AML-193 (cell line): ENCODE results near the gene SOD2.
"Not testable (repeated sequence)": the region's sequence is repeated elsewhere in the genome, so short reads cannot be mapped to it uniquely, and the experiment has no call there.

Experiments used
- DNase-seq, 2 experiments: peaks; one replicate each; lab custom pipeline; 2025; lab: John Stamatoyannopoulos, UW

Gene SOD2

DNA sequence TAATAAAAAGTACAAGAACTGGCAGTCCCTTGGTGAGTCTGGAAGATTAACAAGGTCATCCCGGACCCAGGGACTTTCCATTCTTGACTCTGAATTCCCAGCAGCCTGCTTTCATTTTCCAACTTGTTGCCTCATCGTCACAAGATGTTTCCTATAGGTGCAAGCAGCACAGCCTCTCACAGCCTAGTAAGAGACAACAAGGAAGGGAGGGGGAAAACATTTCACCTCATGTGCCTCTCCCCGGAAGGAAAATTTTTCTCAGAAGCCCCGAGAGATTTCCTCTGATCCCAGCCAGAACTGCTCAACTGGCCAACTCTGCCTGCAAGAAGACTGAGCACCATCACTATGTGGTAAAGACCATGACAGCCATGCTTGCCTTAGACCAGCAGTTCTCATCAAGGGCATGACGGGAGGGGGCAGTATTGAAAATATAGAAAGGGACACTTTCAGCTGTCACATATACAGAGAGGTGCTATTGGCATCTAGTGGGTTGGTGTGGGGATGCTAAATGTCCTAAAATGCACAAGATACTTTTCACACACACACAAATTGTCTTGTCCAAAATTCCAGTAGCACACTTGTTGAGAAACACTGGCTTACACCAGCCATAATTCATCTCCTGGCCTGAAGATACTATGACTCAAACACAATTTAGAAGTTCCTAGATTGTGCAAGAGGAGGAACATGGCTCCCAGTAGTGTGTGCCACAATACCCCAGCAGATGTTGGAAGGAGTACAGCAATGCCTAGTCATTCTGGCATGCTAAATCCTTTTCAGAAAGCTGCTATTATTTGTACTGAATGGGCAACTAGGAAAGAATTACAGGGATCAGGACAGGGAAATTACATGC is 23.4 kb upstream of the SOD2 start:
- DNase-seq: peak; percentile 90 to 95

DNA sequence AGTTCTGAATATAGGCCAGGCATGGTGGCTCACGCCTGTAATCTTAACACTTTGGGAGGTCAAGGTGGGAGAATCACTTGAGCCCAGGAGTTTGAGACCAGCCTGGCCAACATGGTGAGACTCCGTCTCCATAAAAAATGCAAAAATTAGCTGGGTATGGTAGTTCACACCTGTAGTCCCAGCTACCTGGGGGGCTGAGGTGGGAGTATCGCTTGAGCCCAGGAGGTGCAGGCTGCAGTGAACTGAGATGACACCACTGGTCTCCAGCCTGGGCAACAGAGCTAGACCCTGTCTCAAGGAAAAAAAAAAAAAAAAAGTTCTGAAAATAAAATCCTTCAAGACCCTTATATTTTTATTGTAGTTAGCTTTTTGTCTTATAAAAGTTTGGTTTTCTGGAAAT is 22.6 kb upstream of the SOD2 start:
- no peak for DNase-seq

- peak; percentile 21 to 45 for DNase-seq
Observed at GRCh38 chr6:159715166-159715565, 22.1 kb upstream of the SOD2 start.

- no peak for DNase-seq
Observed at GRCh38 chr6:159714404-159714803, 21.4 kb upstream of the SOD2 start.

DNA sequence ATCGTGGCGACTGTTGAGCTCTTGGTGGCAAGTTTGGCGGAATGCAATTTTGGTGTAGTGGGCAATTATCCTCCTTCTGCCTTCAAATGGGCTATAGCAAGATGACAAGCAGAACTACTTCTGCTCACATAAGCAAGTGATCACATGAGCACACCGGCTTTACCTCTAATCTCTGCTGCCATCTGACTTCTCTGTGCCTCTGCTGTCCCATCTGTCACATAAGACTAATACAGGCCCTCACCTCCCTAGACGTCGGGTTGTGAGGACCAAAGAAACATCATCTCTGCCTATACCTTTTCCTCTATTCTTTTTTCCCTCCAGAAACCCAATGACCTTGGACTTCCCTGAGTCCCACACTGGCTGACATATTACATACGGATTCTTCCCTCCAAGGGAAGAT is 20.9 kb upstream of the SOD2 start:
- DNase-seq: no peak

GRCh38 chr6:159712389-159712788 is 19.3 kb upstream of the SOD2 start:
- not testable (repeated sequence) for DNase-seq

GRCh38 chr6:159710603-159711002 is 17.6 kb upstream of the SOD2 start:
- DNase-seq: not testable (repeated sequence)

GRCh38 chr6:159701413-159701999 is 8.5 kb upstream of the SOD2 start:
- no peak for DNase-seq

DNA sequence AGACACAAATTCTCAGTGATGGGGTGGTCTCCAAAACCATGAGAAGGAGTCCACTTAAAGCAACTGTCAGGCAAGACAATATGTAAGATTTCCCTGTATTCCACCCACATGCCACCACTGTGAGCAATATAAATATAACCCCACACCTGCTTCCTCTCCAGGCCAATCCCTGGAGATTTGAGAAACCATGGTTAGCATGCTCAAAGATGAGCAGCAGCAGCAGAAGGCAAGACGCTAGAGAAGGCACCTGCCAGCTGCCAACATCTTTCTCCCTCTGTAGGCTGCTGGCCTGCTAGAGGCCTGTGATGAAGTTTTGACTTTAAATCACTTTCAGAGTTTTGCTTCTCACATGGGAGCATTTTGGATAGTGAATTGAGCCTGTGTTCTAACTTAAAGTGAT is 7.9 kb upstream of the SOD2 start:
- DNase-seq: no peak

DNA sequence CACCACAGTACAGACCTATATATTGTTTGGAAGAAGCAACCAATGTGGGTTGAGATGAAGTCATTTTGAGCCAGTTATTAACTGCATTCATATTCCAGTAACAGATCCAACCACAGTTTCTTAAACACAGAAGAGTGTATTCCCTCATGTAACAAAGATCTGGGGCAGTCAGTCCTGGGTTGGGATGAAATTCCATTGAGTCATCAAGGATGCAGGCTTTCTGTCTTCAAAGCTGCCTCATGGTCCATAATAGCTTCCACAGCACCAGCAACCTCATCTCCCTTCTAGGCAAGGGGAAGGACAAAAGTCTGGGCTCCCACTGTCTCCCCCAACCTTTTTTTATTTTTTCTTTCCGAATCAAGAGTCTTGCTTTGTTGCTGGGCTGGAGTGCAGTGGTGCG is 2.9 kb upstream of the SOD2 start:
- DNase-seq: no peak

- DNase-seq: peak in 1 of 2 experiments; percentile 30
Observed at GRCh38 chr6:159693894-159694545, 979 bp upstream of the SOD2 start.

- peak; percentile 35 to 57 for DNase-seq
Observed at GRCh38 chr6:159692303-159693127, 526 bp downstream of the SOD2 start.

- no peak for DNase-seq
Observed at GRCh38 chr6:159691963-159692287, 1.1 kb downstream of the SOD2 start.

- peak; percentile 91 to 94 for DNase-seq
Observed at GRCh38 chr6:159691133-159691962, 1.7 kb downstream of the SOD2 start.

- not testable (repeated sequence) for DNase-seq
Observed at GRCh38 chr6:159690135-159690534, 2.9 kb downstream of the SOD2 start.

DNA sequence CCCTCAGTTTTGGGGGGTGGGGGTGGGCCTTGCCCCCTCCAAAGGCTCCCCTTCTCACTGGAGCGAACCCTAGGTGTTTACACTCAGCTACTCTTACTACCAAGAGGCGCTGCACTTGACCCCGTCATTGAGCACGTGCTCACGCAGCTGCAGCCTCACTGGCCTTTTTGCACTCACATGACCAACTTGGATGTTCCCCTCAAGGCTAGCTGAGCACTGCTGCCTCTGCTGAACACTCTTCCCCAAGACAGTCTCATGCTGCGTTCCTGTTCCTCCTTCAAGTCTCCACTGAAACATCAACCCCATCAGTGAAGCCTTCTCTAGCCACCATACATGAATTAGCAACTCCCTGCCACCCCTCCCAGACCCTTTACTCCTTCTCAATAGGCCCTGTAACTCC is 4.0 kb downstream of the SOD2 start:
- no peak for DNase-seq

DNA sequence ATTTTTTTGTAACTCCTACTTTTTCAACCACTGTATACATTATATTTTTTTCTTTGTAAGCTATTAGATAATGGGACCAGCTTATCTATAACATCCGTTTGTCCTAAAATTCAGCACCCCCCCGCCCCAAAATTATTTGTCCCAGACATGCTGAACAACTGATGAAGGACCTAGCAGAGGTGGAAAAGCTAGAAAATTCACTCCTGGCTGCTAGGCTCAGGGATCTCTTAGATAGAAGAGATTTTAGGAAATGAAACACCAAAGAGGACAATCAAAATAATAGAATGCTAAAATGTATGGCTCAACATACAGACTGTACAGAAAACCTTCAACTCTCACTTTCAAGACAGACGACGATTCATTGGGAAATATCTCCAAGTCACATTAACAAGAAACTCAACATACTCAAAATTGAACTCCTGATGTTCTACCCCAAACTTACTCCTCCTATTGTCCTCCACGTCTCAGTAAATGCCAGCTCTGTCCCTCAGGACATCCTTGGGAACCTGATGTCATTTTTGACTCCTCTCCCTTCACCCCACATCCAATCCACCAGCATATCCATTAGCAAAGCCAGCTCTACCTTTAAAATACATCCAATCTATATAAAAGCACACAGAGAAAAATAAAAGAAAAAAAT is 4.7 kb downstream of the SOD2 start:
- DNase-seq: no peak

DNA sequence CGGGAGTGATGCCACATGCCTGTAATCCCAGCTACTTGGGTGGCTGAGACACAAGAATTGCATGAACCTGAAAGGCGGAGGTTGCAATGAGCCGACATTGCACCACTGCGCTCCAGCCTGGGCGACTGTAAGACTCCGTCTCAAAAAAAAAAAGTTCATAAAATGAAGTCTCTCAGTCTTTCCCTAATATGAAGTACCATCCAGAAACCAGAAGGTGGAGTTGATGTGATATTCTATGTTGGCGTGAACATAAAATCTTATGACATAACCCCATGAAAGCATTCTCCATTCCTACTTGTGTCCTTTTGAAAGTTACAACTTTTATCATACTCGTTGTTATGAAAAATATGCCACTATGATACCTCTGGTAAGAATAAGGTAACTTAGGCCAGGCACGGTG is 5.7 kb downstream of the SOD2 start:
- DNase-seq: peak in 1 of 2 experiments; percentile 10

GRCh38 chr6:159686703-159687102 is 6.3 kb downstream of the SOD2 start:
- DNase-seq: no peak

DNA sequence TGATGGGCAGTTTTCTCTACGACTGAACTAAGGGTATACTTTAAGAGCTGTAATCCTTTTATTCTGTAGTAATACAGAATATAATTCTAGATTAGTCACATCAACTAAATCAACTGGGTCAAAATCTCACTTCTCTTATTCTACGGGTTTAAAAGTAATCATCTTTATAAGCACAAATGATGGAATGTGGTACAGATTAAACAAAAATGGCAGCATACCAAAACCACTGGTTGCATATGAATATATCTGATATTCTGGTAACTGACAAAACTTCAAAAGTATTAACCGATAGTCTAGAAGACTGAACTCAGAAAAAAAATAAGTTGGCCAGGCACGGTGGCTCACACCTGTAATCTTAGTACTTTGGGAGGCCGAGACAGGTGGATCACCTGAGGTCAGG is 7.0 kb downstream of the SOD2 start:
- no peak for DNase-seq

GRCh38 chr6:159684013-159684304 is 9.1 kb downstream of the SOD2 start:
- no peak for DNase-seq
